Measurements from ENCODE around the gene CSRNP2. TPM values are rescaled to one million over a fixed set of nuclear protein-coding genes. Genes with fewer than 3 reads are reported as not detected.

Gene CSRNP2
- total and polyA plus RNA-seq, 2 of the 13 experiments (the other 11 are each of a cell fraction or from before 2014, with no cell fraction given), result 4.8 to 7.3 TPM

- TF ChIP-seq, protein P1, sequence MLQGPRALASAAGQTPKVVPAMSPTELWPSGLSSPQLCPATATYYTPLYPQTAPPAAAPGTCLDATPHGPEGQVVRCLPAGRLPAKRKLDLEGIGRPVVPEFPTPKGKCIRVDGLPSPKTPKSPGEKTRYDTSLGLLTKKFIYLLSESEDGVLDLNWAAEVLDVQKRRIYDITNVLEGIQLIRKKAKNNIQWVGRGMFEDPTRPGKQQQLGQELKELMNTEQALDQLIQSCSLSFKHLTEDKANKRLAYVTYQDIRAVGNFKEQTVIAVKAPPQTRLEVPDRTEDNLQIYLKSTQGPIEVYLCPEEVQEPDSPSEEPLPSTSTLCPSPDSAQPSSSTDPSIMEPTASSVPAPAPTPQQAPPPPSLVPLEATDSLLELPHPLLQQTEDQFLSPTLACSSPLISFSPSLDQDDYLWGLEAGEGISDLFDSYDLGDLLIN (CRISPR knock-in tag; IDR thresholded peaks at IDR 0.05; ENCODE audit: borderline replicate concordance), result no peak
- TF ChIP-seq RFX3 (CRISPR knock-in tag; IDR thresholded peaks at IDR 0.05), result no peak
- TF ChIP-seq ZUFSP (CRISPR knock-in tag; IDR thresholded peaks at IDR 0.05; ENCODE audit: borderline replicate concordance), result no peak
- TF ChIP-seq ZNF569 (CRISPR knock-in tag; IDR thresholded peaks at IDR 0.05; ENCODE audit: borderline replicate concordance), result no peak
- no peak for TF ChIP-seq ZNF737 (CRISPR knock-in tag; IDR thresholded peaks at IDR 0.05; ENCODE audit: borderline replicate concordance)
- TF ChIP-seq ZNF333 (CRISPR knock-in tag; IDR thresholded peaks at IDR 0.05; ENCODE audit: borderline replicate concordance), result 0 out of 2 replicates have a peak, but pooled peaks have one; percentile 19
- TF ChIP-seq DR1 (CRISPR knock-in tag; IDR thresholded peaks at IDR 0.05), result peak; percentile 99
- no peak for TF ChIP-seq ZNF101 (CRISPR knock-in tag; IDR thresholded peaks at IDR 0.05; ENCODE audit: borderline replicate concordance, low read depth)
- TF ChIP-seq ZNF24 (IDR thresholded peaks at IDR 0.05), result no peak
- TF ChIP-seq ZNF3 (CRISPR knock-in tag; IDR thresholded peaks at IDR 0.05), result no peak
- TF ChIP-seq KAT2B (IDR thresholded peaks at IDR 0.05; ENCODE audit: borderline replicate concordance, low read depth, low read length), result no peak
- peak; percentile 74 for TF ChIP-seq HNF1B (CRISPR knock-in tag; IDR thresholded peaks at IDR 0.05)
- TF ChIP-seq, protein P2, sequence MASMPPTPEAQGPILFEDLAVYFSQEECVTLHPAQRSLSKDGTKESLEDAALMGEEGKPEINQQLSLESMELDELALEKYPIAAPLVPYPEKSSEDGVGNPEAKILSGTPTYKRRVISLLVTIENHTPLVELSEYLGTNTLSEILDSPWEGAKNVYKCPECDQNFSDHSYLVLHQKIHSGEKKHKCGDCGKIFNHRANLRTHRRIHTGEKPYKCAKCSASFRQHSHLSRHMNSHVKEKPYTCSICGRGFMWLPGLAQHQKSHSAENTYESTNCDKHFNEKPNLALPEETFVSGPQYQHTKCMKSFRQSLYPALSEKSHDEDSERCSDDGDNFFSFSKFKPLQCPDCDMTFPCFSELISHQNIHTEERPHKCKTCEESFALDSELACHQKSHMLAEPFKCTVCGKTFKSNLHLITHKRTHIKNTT (CRISPR knock-in tag; IDR thresholded peaks at IDR 0.05), result no peak
- 0 out of 2 replicates have a peak, but pooled peaks have one; percentile 18 for TF ChIP-seq HNF4G (IDR thresholded peaks at IDR 0.05; ENCODE audit: borderline replicate concordance, low read depth, low read length)
- TF ChIP-seq HNF4G (CRISPR knock-in tag; IDR thresholded peaks at IDR 0.05; ENCODE audit: borderline replicate concordance, low read depth), result 0 out of 2 replicates have a peak, but pooled peaks have one; percentile 13
- TF ChIP-seq ZNF605 (CRISPR knock-in tag; IDR thresholded peaks at IDR 0.05), result no peak; the same call in 1 of the 2 replicates
- no peak for TF ChIP-seq KLF9 (CRISPR knock-in tag; IDR thresholded peaks at IDR 0.05; ENCODE audit: low read depth)
- no peak for TF ChIP-seq ZNF496 (CRISPR knock-in tag; IDR thresholded peaks at IDR 0.05; ENCODE audit: insufficient replicate concordance)
- no peak for TF ChIP-seq NFATC3 (CRISPR knock-in tag; IDR thresholded peaks at IDR 0.05)
- no peak for TF ChIP-seq KDM1A (CRISPR knock-in tag; IDR thresholded peaks at IDR 0.05)
- TF ChIP-seq POLR2A (IDR thresholded peaks at IDR 0.05; ENCODE audit: insufficient read depth in 1 of 2, low read depth in 2 of 2, low read length in 2 of 2), result peak; percentile 98 to 99
- TF ChIP-seq TFAP4 (IDR thresholded peaks at IDR 0.05; ENCODE audit: borderline replicate concordance, low read depth), result peak; percentile 37; the same call in 1 of the 2 replicates
Observed at GRCh38 chr12:51083126-51083833, at the start of gene CSRNP2 (continued).

All from HepG2 (cell line).